H1 (cell line): ENCODE results near the gene CNDP2. TPM values are rescaled to one million over a fixed set of nuclear protein-coding genes. Genes with fewer than 3 reads are reported as not detected.

Source experiments
- CTCF ChIA-PET: fragments of 300-600 bp; sonication (Branson Sonifier 250); formaldehyde crosslinking; loops from one replicate; lab custom pipeline; 2021; ENCODE audit not compliant: partially characterized antibody; lab: Charles Lee
- POLR2A ChIA-PET: fragments of 300-600 bp; sonication (Branson Sonifier 250); formaldehyde crosslinking; loops from one replicate; lab custom pipeline; 2021; ENCODE audit warnings: inconsistent platforms; ENCODE audit not compliant: partially characterized antibody; lab: Charles Lee
- DNase-seq, 2 experiments: peaks; one replicate each; pipeline versions ENCODE4 v3.0.0 to v3.0.0-alpha.2; 2010 to 2022; ENCODE audit warnings: low spot score in 2 of 2, low read depth in 1 of 2, mixed read lengths in 1 of 2
- FAIRE-seq: peaks from 2 replicates; lab custom pipeline; 2011; peaks lifted over from hg19 to GRCh38; lab: Jason Lieb, UNC
- H2AFZ ChIP-seq: 2 replicates; pipeline ENCODE4 v1.8.1; 2012; ENCODE audit warnings: low read length, inconsistent platforms
- H2AK5ac ChIP-seq: 2 replicates; pipeline ENCODE4 v1.6.1; 2013; ENCODE audit warnings: low read depth, low read length
- H2BK120ac ChIP-seq: replicated peaks from 2 replicates; pipeline ENCODE3; 2013; ENCODE audit warnings: low read depth, low read length, inconsistent platforms
- H2BK12ac ChIP-seq: 2 replicates; pipeline ENCODE4 v1.6.1; 2013; ENCODE audit warnings: low read depth, low read length
- H2BK15ac ChIP-seq: 2 replicates; pipeline ENCODE4 v1.6.1; 2013; ENCODE audit warnings: low read length
- H2BK20ac ChIP-seq: 2 replicates; pipeline ENCODE4 v1.6.1; 2013; ENCODE audit warnings: low read length
- H2BK5ac ChIP-seq: 2 replicates; pipeline ENCODE4 v1.6.1; 2013; ENCODE audit warnings: low read depth, low read length
- H3K14ac ChIP-seq: 2 replicates; pipeline ENCODE4 v1.6.1; 2013; ENCODE audit warnings: inconsistent platforms; ENCODE audit not compliant: insufficient read length
- H3K18ac ChIP-seq: 2 replicates; pipeline ENCODE4 v1.6.1; 2013; ENCODE audit warnings: low read length; ENCODE audit errors: extremely low read depth
- H3K23ac ChIP-seq: 2 replicates; pipeline ENCODE4 v1.6.1; 2013; ENCODE audit warnings: inconsistent platforms; ENCODE audit not compliant: insufficient read length
- H3K23me2 ChIP-seq: 2 replicates; pipeline ENCODE4 v1.6.1; 2013; ENCODE audit warnings: low read depth, low read length
- H3K27ac ChIP-seq: 2 replicates; pipeline ENCODE4 v1.6.1; 2011; ENCODE audit warnings: low read depth, low read length, inconsistent platforms
- H3K27me3 ChIP-seq, 4 experiments: replicated peaks in 1 of 4; 1 replicate in 1 of 4; 2 replicates in 3 of 4; pipeline versions ENCODE4 v1.6.1 to v1.8.1; 2011 to 2013; ENCODE audit warnings: low read length in 3 of 4, mild to moderate bottlenecking in 3 of 4, inconsistent platforms in 2 of 4, mixed read lengths in 2 of 4, moderate library complexity in 1 of 4; ENCODE audit not compliant: control insufficient read depth in 3 of 4, insufficient read depth in 3 of 4; ENCODE audit errors: extremely low read depth in 1 of 4
- H3K36me3 ChIP-seq, 4 experiments: 2 replicates each; pipeline versions ENCODE4 v1.6.1 to v1.8.1; 2011 to 2013; ENCODE audit warnings: mild to moderate bottlenecking in 4 of 4, low read length in 3 of 4, moderate library complexity in 2 of 4, control low read depth in 1 of 4, inconsistent platforms in 1 of 4; ENCODE audit not compliant: insufficient read depth in 4 of 4, control insufficient read depth in 2 of 4
- H3K4ac ChIP-seq: replicated peaks from 2 replicates; pipeline ENCODE3; 2013; ENCODE audit warnings: low read length, low read depth, mixed read lengths, inconsistent platforms; ENCODE audit not compliant: insufficient read length
- H3K4me1 ChIP-seq, 4 experiments: replicated peaks in 1 of 4; 1 replicate in 1 of 4; 2 replicates in 3 of 4; pipeline versions ENCODE4 v1.6.1 to v1.8.1; 2011 to 2013; ENCODE audit warnings: low read length in 3 of 4, inconsistent platforms in 2 of 4, mixed read lengths in 1 of 4; ENCODE audit not compliant: insufficient read depth in 4 of 4, control insufficient read depth in 3 of 4
- H3K4me2 ChIP-seq, 2 experiments: 2 replicates each; pipeline versions ENCODE4 v1.6.1 to v1.8.1; 2011 to 2013; ENCODE audit warnings: low read depth in 2 of 2, low read length in 2 of 2, control low read depth in 1 of 2, inconsistent platforms in 1 of 2, mild to moderate bottlenecking in 1 of 2; ENCODE audit not compliant: insufficient read depth in 1 of 2
- H3K4me3 ChIP-seq, 4 experiments: fragments of 200-600, 300-600 bp in 1 of 4; sonication (generic), shearing (Covaris generic), sonication (Bioruptor Twin) in 1 of 4; 2 replicates each; pipeline versions ENCODE4 v1.5.1 to v1.8.1; 2011 to 2016; ENCODE audit warnings: low read length in 4 of 4, low read depth in 3 of 4, control low read depth in 2 of 4, inconsistent platforms in 2 of 4, mild to moderate bottlenecking in 2 of 4, mixed read lengths in 1 of 4, moderate library complexity in 1 of 4; ENCODE audit not compliant: insufficient read depth in 2 of 4; ENCODE audit errors: extremely low read depth in 1 of 4
- H3K56ac ChIP-seq: replicated peaks from 2 replicates; pipeline ENCODE3; 2013; ENCODE audit warnings: low read depth, mild to moderate bottlenecking, mixed read lengths, low read length, inconsistent platforms; ENCODE audit not compliant: insufficient read length
- H3K79me1 ChIP-seq: 2 replicates; pipeline ENCODE4 v1.6.1; 2013; ENCODE audit warnings: low read depth, low read length, control low read depth
- H3K79me2 ChIP-seq, 2 experiments: 2 replicates each; pipeline versions ENCODE4 v1.6.1 to v1.8.1; 2012 to 2013; ENCODE audit warnings: low read length in 2 of 2, mild to moderate bottlenecking in 2 of 2, inconsistent platforms in 1 of 2; ENCODE audit not compliant: insufficient read depth in 2 of 2, control insufficient read depth in 1 of 2
- H3K9ac ChIP-seq, 4 experiments: replicated peaks in 1 of 4; 1 replicate in 1 of 4; 2 replicates in 3 of 4; pipeline versions ENCODE4 v1.6.1 to v1.8.1; 2011 to 2013; ENCODE audit warnings: low read depth in 3 of 4, low read length in 3 of 4, control low read depth in 2 of 4, mild to moderate bottlenecking in 2 of 4, moderate library complexity in 2 of 4, inconsistent platforms in 1 of 4; ENCODE audit errors: extremely low read depth in 1 of 4
- H3K9me3 ChIP-seq, 2 experiments: 2 replicates each; pipeline versions ENCODE4 v1.6.1 to v1.8.1; 2012 to 2013; ENCODE audit warnings: mild to moderate bottlenecking in 2 of 2, moderate library complexity in 2 of 2, control low read depth in 1 of 2, inconsistent platforms in 1 of 2, low read depth in 1 of 2, low read length in 1 of 2, mixed read lengths in 1 of 2; ENCODE audit not compliant: insufficient read depth in 2 of 2
- H4K20me1 ChIP-seq, 2 experiments: replicated peaks in 1 of 2; 2 replicates each; pipeline versions ENCODE3 to v1.8.1; 2011 to 2013; ENCODE audit warnings: inconsistent platforms in 2 of 2, low read length in 2 of 2, mild to moderate bottlenecking in 1 of 2; ENCODE audit not compliant: insufficient read depth in 2 of 2, control insufficient read depth in 1 of 2
- H4K5ac ChIP-seq: 2 replicates; pipeline ENCODE4 v1.6.1; 2013; ENCODE audit warnings: low read length, low read depth, mixed read lengths, inconsistent platforms; ENCODE audit not compliant: insufficient read length
- H4K8ac ChIP-seq: 2 replicates; pipeline ENCODE4 v1.8.0; 2013; ENCODE audit warnings: mild to moderate bottlenecking, moderate library complexity, low read length, inconsistent platforms; ENCODE audit not compliant: insufficient read depth; ENCODE audit errors: extremely low read depth
- H4K91ac ChIP-seq: replicated peaks from 2 replicates; pipeline ENCODE3; 2013; ENCODE audit warnings: low read length, mixed read lengths, inconsistent platforms; ENCODE audit not compliant: insufficient read length
- GTF2F1 ChIP-seq: IDR thresholded peaks from 2 replicates; pipeline ENCODE4 v1.6.1; 2012; ENCODE audit warnings: low read depth, low read length, improper control_type of control experiment, borderline replicate concordance
- WGBS, 2 experiments: shearing (Covaris generic) in 1 of 2; methylation state at CpG; one replicate each; pipeline versions ENCODE4 v1.1.6 to v1.1.7; 2013 to 2015; ENCODE audit warnings: low lambda C conversion rate in 2 of 2, mixed read lengths in 2 of 2, inconsistent platforms in 1 of 2, low coverage in 1 of 2, missing lambda C conversion rate in 1 of 2; ENCODE audit not compliant: insufficient replicate concordance in 2 of 2, insufficient coverage in 1 of 2, insufficient read length in 1 of 2; ENCODE audit errors: extremely low coverage in 1 of 2, missing lambda C conversion rate in 1 of 2; 5-methylcytosine and 5-hydroxymethylcytosine counted together
- polyA plus RNA-seq, 7 experiments: library from polyadenylated mRNA; depleted of rRNA in 3 of 7; stranded (reverse) in 5 of 7; unstranded in 2 of 7; fragments of >200 nt in 5 of 7; fragments of 200-250 nt in 2 of 7; gene quantifications; 1 replicate in 5 of 7; 2 replicates in 1 of 7; 4 replicates in 1 of 7; pipeline versions ENCODE4 v1.2.1 to v1.2.3, GENCODE V29; 2011 to 2013; ENCODE audit warnings: missing spikeins in 2 of 7, mixed read lengths in 2 of 7
- total RNA-seq: library from RNA; stranded (reverse); fragmentation: NEBNext Ultra II Directional; extraction: Animal tissue kit (Norgen Biotek cat#: 25700); gene quantifications from 2 replicates; pipeline ENCODE4 v1.2.1, GENCODE V29; 2021
- TF ChIP-seq, protein P1 (sequence below): IDR thresholded peaks from 2 replicates; pipeline ENCODE4 v1.6.1; 2012; ENCODE audit warnings: inconsistent platforms

Gene CNDP2
- total and polyA plus RNA-seq, 2 of the 8 experiments (the other 6 are each of a cell fraction or from before 2014, with no cell fraction given) = 71.8 to 243 TPM

DNA sequence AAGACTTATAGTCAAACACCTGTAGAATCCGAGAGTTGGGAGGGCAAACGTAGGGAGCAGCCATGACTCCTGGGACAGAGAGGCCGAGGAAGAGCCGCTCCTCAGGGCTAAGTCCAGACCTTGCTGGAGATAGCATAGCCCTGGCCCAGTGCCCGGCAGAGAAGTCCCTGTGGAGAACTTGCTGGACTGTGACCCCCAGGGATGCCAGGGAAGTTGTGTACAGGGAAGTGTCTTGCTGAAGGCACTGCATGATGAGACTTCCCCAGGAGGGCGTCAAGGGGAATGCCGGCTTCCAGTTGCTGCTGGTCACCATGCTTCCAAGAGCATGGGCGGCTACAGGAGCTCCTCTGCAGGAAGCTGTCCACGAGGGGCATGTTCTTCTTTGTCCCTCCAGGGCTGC, 29.6 kb downstream of the CNDP2 start:
- ChIA-PET CTCF (interaction anchor here (1.2 to 1.3 kb wide), 2 partner anchors 16 to 26 kb away, joined by 3 to 4 read pairs; no protein-coding TSS in a partner anchor), POLR2A (interaction anchor here (1.6 kb wide), 1 partner anchor 8 kb away, joined by 4 read pairs; no protein-coding TSS in a partner anchor)
- Histone ChIP-seq H2BK20ac (no peak overlapping the region), H3K18ac (no peak overlapping the region), H3K4me3 (no peak overlapping the region), H3K4me2 (no peak overlapping the region), H3K56ac (no peak overlapping the region), H4K91ac (no peak overlapping the region), H3K27ac (no peak overlapping the region), H4K8ac (no peak overlapping the region), H3K23me2 (no peaks in the 10 kb centered on the region), H3K27me3 (no peaks in the 10 kb centered on the region), H4K5ac (no peak overlapping the region), H2BK12ac (no peak overlapping the region), H3K36me3 (peaks cover 0 to 18% (median 4%) of the 10 kb centered on the region in 4 experiments; a peak in 5 of 8 replicates), H3K9me3 (peaks cover 0 to 7% of the 10 kb centered on the region in 2 experiments; a peak in 2 of 4 replicates), H3K4me1 (no peaks in the 10 kb centered on the region; a peak in 1 of 7 replicates), H2BK15ac (no peak overlapping the region), H2AK5ac (no peak overlapping the region), H2BK5ac (no peak overlapping the region), H3K4ac (no peak overlapping the region), H3K79me2 (no peaks in the 10 kb centered on the region), H3K79me1 (no peaks in the 10 kb centered on the region), H4K20me1 (no peaks in the 10 kb centered on the region), H2AFZ (no peak overlapping the region), H3K9ac (no peak overlapping the region), H3K14ac (no peak overlapping the region), H2BK120ac (no peak overlapping the region), H3K23ac (no peak overlapping the region)
- TF ChIP-seq GTF2F1 = no peak
- TF ChIP-seq, protein P1, sequence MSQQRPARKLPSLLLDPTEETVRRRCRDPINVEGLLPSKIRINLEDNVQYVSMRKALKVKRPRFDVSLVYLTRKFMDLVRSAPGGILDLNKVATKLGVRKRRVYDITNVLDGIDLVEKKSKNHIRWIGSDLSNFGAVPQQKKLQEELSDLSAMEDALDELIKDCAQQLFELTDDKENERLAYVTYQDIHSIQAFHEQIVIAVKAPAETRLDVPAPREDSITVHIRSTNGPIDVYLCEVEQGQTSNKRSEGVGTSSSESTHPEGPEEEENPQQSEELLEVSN = peak; percentile 62
- 99% methylated on average over 9 of the region's 9 CpGs; no CpG with 5 or more reads in 1 of the 2 experiments for WGBS, 2 experiments
- no peak for FAIRE-seq
- DNase-seq = no peak
